ENCODE measurements around the gene TBC1D23. TPM values are rescaled to one million over a fixed set of nuclear protein-coding genes. Genes with fewer than 3 reads are reported as not detected.
A peak's percentile ranks its signal among the peaks of the same experiment; 100 is the strongest.
"Not testable (repeated sequence)": the region's sequence is repeated elsewhere in the genome, so short reads cannot be mapped to it uniquely, and the experiment has no call there.

Gene TBC1D23
- total RNA-seq, 1 experiment from 2014 or later = 37.9 TPM

DNA sequence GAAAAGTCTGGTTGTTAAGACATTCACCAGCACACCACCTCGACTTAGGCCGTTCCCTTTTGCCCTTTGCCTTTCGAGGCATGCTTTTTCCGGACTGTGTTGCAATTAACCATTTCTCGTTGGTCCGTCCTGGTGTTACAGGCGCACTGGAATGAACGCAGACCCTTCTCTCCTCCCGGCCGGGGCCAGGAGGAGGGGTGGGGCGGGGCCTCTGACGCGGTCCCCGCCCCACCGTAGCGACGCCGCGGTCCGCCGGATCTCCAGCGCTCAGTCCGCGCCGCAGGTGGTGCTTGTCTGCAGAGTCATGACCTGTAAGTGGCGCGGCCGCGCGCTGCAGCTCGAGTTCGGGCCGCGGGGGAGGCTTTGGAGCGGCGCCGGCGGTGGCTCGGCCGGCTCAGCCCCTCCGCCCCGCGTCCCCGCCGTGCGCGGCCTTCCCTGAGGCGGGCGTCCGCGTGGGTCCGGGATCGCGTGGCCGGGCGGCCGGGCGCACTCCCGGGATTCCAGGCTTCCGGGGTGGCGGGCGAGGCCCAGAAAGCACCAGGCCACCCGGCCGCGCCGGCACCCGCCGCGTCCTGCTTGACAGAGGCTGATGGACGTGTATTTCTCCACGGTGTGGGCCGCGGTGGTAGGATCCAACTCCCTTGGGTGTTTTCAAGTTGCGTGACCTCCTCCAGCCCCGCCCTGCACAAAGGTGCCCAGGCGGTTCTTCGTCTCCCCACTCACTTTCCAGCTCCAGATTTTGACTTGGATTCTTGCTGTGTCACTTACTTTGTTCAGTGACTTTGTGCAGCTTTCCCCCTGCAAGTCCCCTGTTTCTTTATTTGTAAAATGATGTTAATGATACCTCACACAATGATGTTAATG is 73.9 kb downstream of the TBC1D23 start, which contains the start of gene NIT2:
TSS of gene NIT2 (plus strand) at position 270 of the 864 bp plus-strand sequence. CDS start at position 305, 35 bp downstream.
- H3K9me2 ChIP-seq (replicated peaks; ENCODE audit: low read length) = no peaks in the 10 kb centered on the region
- intact Hi-C loops (cut with micrococcal nuclease) = no loop called here
- H2AFZ ChIP-seq (ENCODE audit: low read length) = peak within 1 kb of the TSS; percentile 87
- H3K27me3 ChIP-seq (ENCODE audit: low read length) = no peaks in the 10 kb centered on the region
- peaks cover 6% of the 10 kb centered on the region; the same call in 1 of the 2 replicates for H3K36me3 ChIP-seq (ENCODE audit: low read depth, low read length)
- H3K4me1 ChIP-seq (ENCODE audit: insufficient read depth, low read length) = peaks cover 15% of the 10 kb centered on the region
- no peaks in the 10 kb centered on the region for H3F3A ChIP-seq (ENCODE audit: low read length, unreplicated experiment)
- ATAC-seq (peak; percentile 96), DNase-seq (peak; percentile 90)
- H3K79me2 ChIP-seq (ENCODE audit: low read length) = peaks cover 14% of the 10 kb centered on the region
- H3K4me2 ChIP-seq (ENCODE audit: low read length) = peak within 1 kb of the TSS; percentile 97
- peak within 1 kb of the TSS; percentile 33 for H3K27ac ChIP-seq (ENCODE audit: low read length)
- no peaks in the 10 kb centered on the region for H3K9me3 ChIP-seq (ENCODE audit: low read length)
- ChIA-PET CTCF (interaction anchor here (0.6 to 0.7 kb wide), 3 partner anchors 21 to 502 kb away, joined by 3 to 4 read pairs (median 3); no protein-coding TSS in a partner anchor), POLR2A (ENCODE audit: unreplicated experiment) (interaction anchor here (0.6 to 1.1 kb wide), 3 partner anchors 27 to 551 kb away, joined by 3 to 4 read pairs (median 4); no protein-coding TSS in a partner anchor)
- BruUV-seq (replicated peaks) = no TSS peak
- no peaks in the 10 kb centered on the region for H4K20me1 ChIP-seq (ENCODE audit: low read length)
- H3K4me3 ChIP-seq (ENCODE audit: low read length) = peak within 1 kb of the TSS; percentile 79
- no peak for TF ChIP-seq EZH2 (IDR thresholded peaks at IDR 0.05; ENCODE audit: low read length, unreplicated experiment)
- TF ChIP-seq, protein P1, sequence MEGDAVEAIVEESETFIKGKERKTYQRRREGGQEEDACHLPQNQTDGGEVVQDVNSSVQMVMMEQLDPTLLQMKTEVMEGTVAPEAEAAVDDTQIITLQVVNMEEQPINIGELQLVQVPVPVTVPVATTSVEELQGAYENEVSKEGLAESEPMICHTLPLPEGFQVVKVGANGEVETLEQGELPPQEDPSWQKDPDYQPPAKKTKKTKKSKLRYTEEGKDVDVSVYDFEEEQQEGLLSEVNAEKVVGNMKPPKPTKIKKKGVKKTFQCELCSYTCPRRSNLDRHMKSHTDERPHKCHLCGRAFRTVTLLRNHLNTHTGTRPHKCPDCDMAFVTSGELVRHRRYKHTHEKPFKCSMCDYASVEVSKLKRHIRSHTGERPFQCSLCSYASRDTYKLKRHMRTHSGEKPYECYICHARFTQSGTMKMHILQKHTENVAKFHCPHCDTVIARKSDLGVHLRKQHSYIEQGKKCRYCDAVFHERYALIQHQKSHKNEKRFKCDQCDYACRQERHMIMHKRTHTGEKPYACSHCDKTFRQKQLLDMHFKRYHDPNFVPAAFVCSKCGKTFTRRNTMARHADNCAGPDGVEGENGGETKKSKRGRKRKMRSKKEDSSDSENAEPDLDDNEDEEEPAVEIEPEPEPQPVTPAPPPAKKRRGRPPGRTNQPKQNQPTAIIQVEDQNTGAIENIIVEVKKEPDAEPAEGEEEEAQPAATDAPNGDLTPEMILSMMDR (conservative IDR thresholded peaks at IDR 0.05; ENCODE audit: low read depth, low read length) = no peak
- TF ChIP-seq EZH2phosphoT487 (IDR thresholded peaks at IDR 0.05; ENCODE audit: borderline replicate concordance, low read length) = no peak
- H3K9ac ChIP-seq (ENCODE audit: low read length) = peak within 1 kb of the TSS; percentile 87

DNA sequence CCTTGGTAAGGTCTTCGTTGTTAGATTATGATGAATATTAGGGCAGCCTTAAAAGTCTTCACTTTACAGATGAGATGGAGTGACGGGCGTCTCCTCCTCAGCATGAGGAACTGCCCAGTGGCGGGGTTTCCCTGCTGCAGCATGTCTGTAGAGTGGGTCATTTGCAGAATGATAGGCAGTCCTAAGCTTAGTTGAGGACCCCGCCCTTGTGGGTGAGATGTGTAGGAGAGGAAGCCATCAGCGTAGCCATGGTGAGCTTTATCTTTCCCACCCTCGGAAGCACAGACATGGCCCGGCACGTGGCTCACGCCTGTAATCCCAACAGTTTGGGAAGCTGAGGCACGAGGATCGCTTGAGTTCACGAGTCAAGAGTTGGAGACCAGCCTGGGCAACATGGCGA is 74.6 kb downstream of the TBC1D23 start:
- Histone ChIP-seq H3K27ac (ENCODE audit: low read length) (peak overlapping the region; percentile 33), H3K4me2 (ENCODE audit: low read length) (peak overlapping the region; percentile 97), H3K4me1 (ENCODE audit: insufficient read depth, low read length) (peaks cover 15% of the 10 kb centered on the region), H3K4me3 (ENCODE audit: low read length) (peak overlapping the region; percentile 79), H3K9me2 (replicated peaks; ENCODE audit: low read length) (no peaks in the 10 kb centered on the region), H3K79me2 (ENCODE audit: low read length) (peaks cover 14% of the 10 kb centered on the region), H3K9ac (ENCODE audit: low read length) (peak overlapping the region; percentile 87), H3K36me3 (ENCODE audit: low read depth, low read length) (peaks cover 12% of the 10 kb centered on the region; the same call in 1 of the 2 replicates), H2AFZ (ENCODE audit: low read length) (peak overlapping the region; percentile 87), H3K9me3 (ENCODE audit: low read length) (no peaks in the 10 kb centered on the region), H3K27me3 (ENCODE audit: low read length) (no peaks in the 10 kb centered on the region), H3F3A (ENCODE audit: low read length, unreplicated experiment) (no peaks in the 10 kb centered on the region), H4K20me1 (ENCODE audit: low read length) (no peaks in the 10 kb centered on the region)
- ChIA-PET CTCF (no interaction called here), POLR2A (ENCODE audit: unreplicated experiment) (interaction anchor here (0.6 kb wide), 1 partner anchor 27 kb away, joined by 3 read pairs; no protein-coding TSS in a partner anchor)
- DNase-seq (peak; percentile 37), ATAC-seq (peak; percentile 21)
- intact Hi-C loops (cut with micrococcal nuclease) = no loop called here
- TF ChIP-seq, protein P1 (conservative IDR thresholded peaks at IDR 0.05; ENCODE audit: low read depth, low read length) = no peak
- TF ChIP-seq EZH2 (IDR thresholded peaks at IDR 0.05; ENCODE audit: low read length, unreplicated experiment) = no peak
- TF ChIP-seq EZH2phosphoT487 (IDR thresholded peaks at IDR 0.05; ENCODE audit: borderline replicate concordance, low read length) = no peak
- no TSS peak for BruUV-seq (replicated peaks)

DNA sequence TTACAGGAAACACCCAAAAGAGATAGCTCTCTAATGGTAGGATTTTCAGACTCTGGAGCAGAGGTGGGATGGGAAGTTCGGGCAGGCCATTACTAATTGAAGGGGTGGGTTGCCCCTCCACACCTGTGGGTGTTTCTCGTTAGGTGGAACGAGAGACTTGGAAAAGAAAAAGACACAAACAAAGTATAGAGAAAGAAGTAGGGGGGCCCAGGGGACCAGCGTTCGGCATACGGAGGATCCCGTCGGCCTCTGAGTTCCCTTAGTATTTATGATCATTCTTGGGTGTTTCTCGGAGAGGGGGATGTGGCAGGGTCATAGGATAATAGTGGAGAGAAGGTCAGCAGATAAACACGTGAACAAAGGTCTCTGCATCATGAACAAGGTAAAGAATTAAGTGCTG is 75.4 kb downstream of the TBC1D23 start:
- H4K20me1 ChIP-seq (ENCODE audit: low read length); CTCF ChIA-PET; H3K27me3 ChIP-seq (ENCODE audit: low read length); POLR2A ChIA-PET (ENCODE audit: unreplicated experiment); DNase-seq; H3K9me2 ChIP-seq (replicated peaks; ENCODE audit: low read length); H3K27ac ChIP-seq (ENCODE audit: low read length); H3K9ac ChIP-seq (ENCODE audit: low read length); H3F3A ChIP-seq (ENCODE audit: low read length, unreplicated experiment); H3K9me3 ChIP-seq (ENCODE audit: low read length); intact Hi-C loops (cut with micrococcal nuclease); ATAC-seq; BruUV-seq (replicated peaks); H2AFZ ChIP-seq (ENCODE audit: low read length): not testable (repeated sequence)
- Histone ChIP-seq H3K36me3 (ENCODE audit: low read depth, low read length) (peaks cover 19% of the 10 kb centered on the region), H3K4me3 (ENCODE audit: low read length) (peak overlapping the region; percentile 79; the same call in 1 of the 2 replicates), H3K79me2 (ENCODE audit: low read length) (peaks cover 14% of the 10 kb centered on the region), H3K4me2 (ENCODE audit: low read length) (peak overlapping the region; percentile 97; the same call in 1 of the 2 replicates), H3K4me1 (ENCODE audit: insufficient read depth, low read length) (peaks cover 15% of the 10 kb centered on the region)
